Midbrain (tissue), 1 donor: Measurements from ENCODE around the gene CCDC167.
"Not testable (repeated sequence)": the region's sequence is repeated elsewhere in the genome, so short reads cannot be mapped to it uniquely, and the experiment has no call there.

ENCODE experiments used
- DNase-seq: peaks from one replicate; lab custom pipeline; 2025; lab: John Stamatoyannopoulos, UW

Gene CCDC167

GRCh38 chr6:37511201-37511600, 11.5 kb upstream of the CCDC167 start:
- no peak for DNase-seq

GRCh38 chr6:37507690-37508421, 8.2 kb upstream of the CCDC167 start:
- no peak for DNase-seq

GRCh38 chr6:37507077-37507476, 7.4 kb upstream of the CCDC167 start:
- no peak for DNase-seq

GRCh38 chr6:37506479-37506878, 6.8 kb upstream of the CCDC167 start:
- no peak for DNase-seq

GRCh38 chr6:37504024-37504423, 4.3 kb upstream of the CCDC167 start:
- no peak for DNase-seq

- DNase-seq = no peak
Observed at GRCh38 chr6:37503309-37503965, 3.7 kb upstream of the CCDC167 start.

- DNase-seq = no peak
Observed at GRCh38 chr6:37502703-37503291, 3.1 kb upstream of the CCDC167 start.

GRCh38 chr6:37501632-37502491, 2.2 kb upstream of the CCDC167 start:
- no peak for DNase-seq

GRCh38 chr6:37500904-37501303, 1.2 kb upstream of the CCDC167 start:
- not testable (repeated sequence) for DNase-seq

- no peak for DNase-seq
Observed at GRCh38 chr6:37500294-37500608, 558 bp upstream of the CCDC167 start.

- DNase-seq = no peak
Observed at GRCh38 chr6:37496951-37497885, 2.5 kb downstream of the CCDC167 start.

- DNase-seq = no peak
Observed at GRCh38 chr6:37495244-37495934, 4.3 kb downstream of the CCDC167 start.

GRCh38 chr6:37493661-37493995, 6.1 kb downstream of the CCDC167 start:
- DNase-seq = no peak

GRCh38 chr6:37492991-37493660, 6.6 kb downstream of the CCDC167 start:
- DNase-seq = no peak

GRCh38 chr6:37492236-37492972, 7.3 kb downstream of the CCDC167 start:
- no peak for DNase-seq

- no peak for DNase-seq
Observed at GRCh38 chr6:37491830-37492208, 7.9 kb downstream of the CCDC167 start.

- no peak for DNase-seq
Observed at GRCh38 chr6:37491171-37491829, 8.4 kb downstream of the CCDC167 start.

GRCh38 chr6:37490536-37491170, 9.0 kb downstream of the CCDC167 start:
- DNase-seq = no peak
